Panc1 (cell line): ENCODE results near the gene PAX7. TPM values are rescaled to one million over a fixed set of nuclear protein-coding genes. Genes with fewer than 3 reads are reported as not detected.

Source experiments
- ATAC-seq: fragments of 200-7000 bp; cut with Tn5 transposase; 2 replicates; pipeline ENCODE4 v1.9.1; 2020; ENCODE audit warnings: mild to moderate bottlenecking, moderate library complexity
- BruUV-seq: library from RNA; stranded (reverse); fragments of 400-500 nt; replicated peaks from 2 replicates; lab custom pipeline; 2021; lab: Mats Ljungman, UMichigan
- CTCF ChIA-PET: fragments of 300-600 bp; sonication (Branson Sonifier 250); formaldehyde crosslinking; loops from one replicate; lab custom pipeline; 2022; ENCODE audit warnings: antibody characterized with exemption; lab: Charles Lee
- POLR2A ChIA-PET: fragments of 300-600 bp; sonication (Branson Sonifier 250); formaldehyde crosslinking; loops from one replicate; lab custom pipeline; 2022; ENCODE audit warnings: antibody characterized with exemption; lab: Charles Lee
- DNase-seq: peaks from one replicate; pipeline ENCODE4 v3.0.0-alpha.2; 2010; ENCODE audit warnings: low read depth, low spot score
- H3K27ac ChIP-seq: 2 replicates; pipeline ENCODE4 v1.5.1; 2011; ENCODE audit warnings: mild to moderate bottlenecking, low read length, inconsistent platforms
- H3K27me3 ChIP-seq: fragments of 200-500 bp; sonication (Bioruptor generic); 2 replicates; pipeline ENCODE4 v1.6.0; 2014; ENCODE audit warnings: low read length, inconsistent platforms; ENCODE audit not compliant: control insufficient read depth, insufficient read depth
- H3K36me3 ChIP-seq: fragments of 200-500 bp; sonication (Bioruptor generic); 2 replicates; pipeline ENCODE4 v1.5.1; 2014; ENCODE audit warnings: inconsistent platforms, mild to moderate bottlenecking, low read length, moderate library complexity; ENCODE audit not compliant: control insufficient read depth, insufficient read depth
- H3K4me1 ChIP-seq: 2 replicates; pipeline ENCODE4 v1.5.1; 2011; ENCODE audit warnings: inconsistent platforms, mild to moderate bottlenecking, low read length, moderate library complexity; ENCODE audit not compliant: control insufficient read depth, insufficient read depth
- H3K4me3 ChIP-seq, 2 experiments: 2 replicates each; pipeline ENCODE4 v1.5.1; 2011 to 2012; ENCODE audit warnings: low read depth in 2 of 2, low read length in 2 of 2, mild to moderate bottlenecking in 2 of 2, inconsistent platforms in 1 of 2, moderate library complexity in 1 of 2
- H3K9me3 ChIP-seq: fragments of 200-500 bp; sonication (Bioruptor generic); 2 replicates; pipeline ENCODE4 v1.5.1; 2014; ENCODE audit warnings: low read depth, mild to moderate bottlenecking, inconsistent platforms, low read length, moderate library complexity; ENCODE audit not compliant: control insufficient read depth, insufficient read depth
- CTCF ChIP-seq: fragments of 450-650 bp; IDR thresholded peaks from 2 replicates; pipeline ENCODE4 v1.5.1; 2017; ENCODE audit warnings: mild to moderate bottlenecking
- POLR2AphosphoS5 ChIP-seq: IDR thresholded peaks from 2 replicates; pipeline ENCODE4 v1.6.1; 2012; ENCODE audit warnings: mild to moderate bottlenecking, low read depth, low read length, moderate library complexity
- SIN3A ChIP-seq: IDR thresholded peaks from 2 replicates; pipeline ENCODE4 v1.6.1; 2012; ENCODE audit warnings: low read depth, mild to moderate bottlenecking, low read length, moderate library complexity, borderline replicate concordance; ENCODE audit not compliant: insufficient read depth
- TCF7L2 ChIP-seq: IDR thresholded peaks from 2 replicates; pipeline ENCODE4 v1.6.1; 2011; ENCODE audit warnings: mild to moderate bottlenecking, low read depth, low read length, inconsistent platforms
- in situ Hi-C: cut with HindIII; loops from 2 replicates; pipeline ENCODE4 v1.10.0; 2016; ENCODE audit warnings: low sequenced_read_pairs, low pct_unique_long_range_greater_than_20kb
- intact Hi-C: fragments of 100-400 bp; cut with micrococcal nuclease; formaldehyde crosslinking; loops from one replicate; pipeline ENCODE4 v1.10.0; 2022; ENCODE audit not compliant: unreplicated experiment
- total RNA-seq: library from RNA; stranded (reverse); gene quantifications from one replicate; pipeline ENCODE4 v1.2.1, GENCODE V29; 2021; ENCODE audit not compliant: unreplicated experiment
- TF ChIP-seq, protein P1 (sequence below), 2 experiments: IDR thresholded peaks; 2 replicates each; pipeline ENCODE4 v1.6.1; 2011 to 2012; ENCODE audit warnings: low read depth in 2 of 2, control low read depth in 1 of 2, low read length in 1 of 2, mild to moderate bottlenecking in 1 of 2, moderate library complexity in 1 of 2; ENCODE audit not compliant: insufficient read depth in 1 of 2

Gene PAX7
- total RNA-seq, 1 experiment from 2014 or later: not detected

- ATAC-seq: no peak
- DNase-seq: no peak
- Histone ChIP-seq H3K27me3 (no peaks in the 10 kb centered on the region), H3K4me1 (no peaks in the 10 kb centered on the region), H3K4me3 (no peak overlapping the region), H3K9me3 (no peaks in the 10 kb centered on the region; the same call in 1 of the 2 replicates), H3K27ac (no peak overlapping the region), H3K36me3 (no peaks in the 10 kb centered on the region)
- POLR2A ChIA-PET: no interaction called here
- BruUV-seq: no TSS peak
- TF ChIP-seq CTCF: no peak
- TF ChIP-seq SIN3A: no peak
- no peak for TF ChIP-seq TCF7L2
- TF ChIP-seq, protein P1, sequence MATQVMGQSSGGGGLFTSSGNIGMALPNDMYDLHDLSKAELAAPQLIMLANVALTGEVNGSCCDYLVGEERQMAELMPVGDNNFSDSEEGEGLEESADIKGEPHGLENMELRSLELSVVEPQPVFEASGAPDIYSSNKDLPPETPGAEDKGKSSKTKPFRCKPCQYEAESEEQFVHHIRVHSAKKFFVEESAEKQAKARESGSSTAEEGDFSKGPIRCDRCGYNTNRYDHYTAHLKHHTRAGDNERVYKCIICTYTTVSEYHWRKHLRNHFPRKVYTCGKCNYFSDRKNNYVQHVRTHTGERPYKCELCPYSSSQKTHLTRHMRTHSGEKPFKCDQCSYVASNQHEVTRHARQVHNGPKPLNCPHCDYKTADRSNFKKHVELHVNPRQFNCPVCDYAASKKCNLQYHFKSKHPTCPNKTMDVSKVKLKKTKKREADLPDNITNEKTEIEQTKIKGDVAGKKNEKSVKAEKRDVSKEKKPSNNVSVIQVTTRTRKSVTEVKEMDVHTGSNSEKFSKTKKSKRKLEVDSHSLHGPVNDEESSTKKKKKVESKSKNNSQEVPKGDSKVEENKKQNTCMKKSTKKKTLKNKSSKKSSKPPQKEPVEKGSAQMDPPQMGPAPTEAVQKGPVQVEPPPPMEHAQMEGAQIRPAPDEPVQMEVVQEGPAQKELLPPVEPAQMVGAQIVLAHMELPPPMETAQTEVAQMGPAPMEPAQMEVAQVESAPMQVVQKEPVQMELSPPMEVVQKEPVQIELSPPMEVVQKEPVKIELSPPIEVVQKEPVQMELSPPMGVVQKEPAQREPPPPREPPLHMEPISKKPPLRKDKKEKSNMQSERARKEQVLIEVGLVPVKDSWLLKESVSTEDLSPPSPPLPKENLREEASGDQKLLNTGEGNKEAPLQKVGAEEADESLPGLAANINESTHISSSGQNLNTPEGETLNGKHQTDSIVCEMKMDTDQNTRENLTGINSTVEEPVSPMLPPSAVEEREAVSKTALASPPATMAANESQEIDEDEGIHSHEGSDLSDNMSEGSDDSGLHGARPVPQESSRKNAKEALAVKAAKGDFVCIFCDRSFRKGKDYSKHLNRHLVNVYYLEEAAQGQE (IDR thresholded peaks at IDR 0.05; ENCODE audit: insufficient read depth in 1 of 2, low read depth in 2 of 2, low read length in 1 of 2): no peak
- no peak for TF ChIP-seq POLR2AphosphoS5
- CTCF ChIA-PET: no interaction called here
- in situ Hi-C loops (no loop called here), intact Hi-C loops (no loop called here)
Measured at GRCh38 chr1:18614069-18614735, 16.4 kb upstream of the PAX7 start.

GRCh38 chr1:18618546-18619466 lies 11.8 kb upstream of the PAX7 start:
- Histone ChIP-seq H3K4me3 (no peak overlapping the region), H3K9me3 (no peaks in the 10 kb centered on the region; the same call in 1 of the 2 replicates), H3K27me3 (no peaks in the 10 kb centered on the region; the same call in 1 of the 2 replicates), H3K4me1 (no peaks in the 10 kb centered on the region), H3K27ac (no peak overlapping the region), H3K36me3 (no peaks in the 10 kb centered on the region)
- ChIA-PET CTCF (interaction anchor here (0.7 to 0.9 kb wide), 2 partner anchors 16 to 21 kb away, joined by 3 read pairs; no protein-coding TSS in a partner anchor), POLR2A (no interaction called here)
- in situ Hi-C loops (no loop called here), intact Hi-C loops (no loop called here)
- peak; percentile 93 for ATAC-seq
- no TSS peak for BruUV-seq
- DNase-seq: no peak
- TF ChIP-seq SIN3A (no peak), TCF7L2 (no peak), POLR2AphosphoS5 (no peak), CTCF (no peak)
- TF ChIP-seq, protein P1 (IDR thresholded peaks at IDR 0.05; ENCODE audit: insufficient read depth in 1 of 2, low read depth in 2 of 2, low read length in 1 of 2): no peak
